ENCODE measurements around the gene ZNF579. TPM values are rescaled to one million over a fixed set of nuclear protein-coding genes. Genes with fewer than 3 reads are reported as not detected.

The ZNF579 gene
- total RNA-seq: 1 to 10 TPM; 6.7 to 7.1 TPM
- 5.1 TPM for polyA plus RNA-seq (2013, experiment 1 of 2)
- polyA plus RNA-seq (2013, experiment 2 of 2): 4.6 TPM
- total RNA-seq: 1.4 to 13.6 (median 5.7) reads per million in 172 experiments

DNA sequence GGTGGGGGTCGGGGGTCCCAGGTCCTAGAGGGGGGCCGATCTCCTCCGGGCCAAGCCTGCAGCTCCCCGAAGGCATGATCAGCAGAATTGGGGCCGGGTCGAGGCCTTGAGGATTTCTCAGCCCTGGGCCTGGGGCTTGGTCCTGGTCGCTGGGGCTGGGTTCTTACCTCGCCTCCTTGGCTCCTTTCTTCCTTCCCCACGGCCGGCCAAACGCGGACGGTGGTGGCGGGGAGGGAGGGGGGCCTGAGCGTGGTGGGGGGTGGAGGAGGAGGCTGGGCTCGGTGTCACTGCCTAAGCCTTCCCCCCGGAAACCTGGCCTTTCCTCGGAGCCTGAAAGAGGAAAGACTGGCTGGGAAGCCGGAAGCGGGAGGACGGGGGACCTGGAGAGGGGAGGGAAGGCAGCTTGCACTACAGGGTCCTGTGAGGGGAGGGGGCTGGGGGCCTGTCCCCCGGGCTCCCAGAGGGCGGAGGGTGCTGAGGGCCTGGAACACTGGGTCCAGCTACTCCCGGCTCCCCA lies at the start of gene ZNF579:
ZNF579 (minus strand) TSS at position 221 of the 517 bp plus-strand sequence. CDS start 1,209 bp downstream, outside the sequence.
- H3K27ac Mint-ChIP-seq: peak within 1 kb of the TSS; percentile 86
- Histone ChIP-seq H3K9me3 (ENCODE audit: control insufficient read depth in 1 of 2, insufficient read depth in 1 of 2, low read length in 2 of 2) (peaks cover 0 to 15% of the 10 kb centered on the region in 2 experiments), H3K27ac (ENCODE audit: low read depth in 1 of 2, low read length in 2 of 2) (peak within 1 kb of the TSS; percentile 52 to 69), H3K4me1 (ENCODE audit: insufficient read depth, low read length) (peaks cover 25% of the 10 kb centered on the region), H3K27me3 (ENCODE audit: control insufficient read depth in 1 of 2, insufficient read depth in 2 of 2, low read length in 2 of 2) (no peaks in the 10 kb centered on the region), H3K4me3 (ENCODE audit: low read length) (peak within 1 kb of the TSS; percentile 78), H3K36me3 (ENCODE audit: insufficient read depth, low read length) (no peaks in the 10 kb centered on the region)
- H3K27me3 Mint-ChIP-seq: no peaks in the 10 kb centered on the region
- no peaks in the 10 kb centered on the region for H3K9me3 Mint-ChIP-seq
- ChIA-PET CTCF (interaction anchor here (0.9 to 4.7 kb wide), 3 partner anchors 18 to 52 kb away, joined by 3 to 19 read pairs (median 4); partner anchors contain the start of gene FIZ1), POLR2A (interaction anchor here (0.7 to 2.7 kb wide), 9 partner anchors 19 to 173 kb away, joined by 3 to 18 read pairs (median 4); partner anchors contain the start of genes FIZ1, UBE2S, ZNF524 and ZNF784)
- TF ChIP-seq CTCF (IDR thresholded peaks at IDR 0.05): no peak
- peaks cover 31% of the 10 kb centered on the region for H3K4me1 Mint-ChIP-seq (ENCODE audit: low read depth)
- peak within 1 kb of the TSS; percentile 89 for H3K4me3 Mint-ChIP-seq
- DNase-seq: peak; percentile 53 to 84 (median 66)
- intact Hi-C loops (cut with DNase I, micrococcal nuclease): loop anchor here (2.0 kb wide), 2 partner anchors 18 to 54 kb away; partner anchors contain the start of gene FIZ1 (in 1 of the 2)
- ATAC-seq (ENCODE audit: poor library complexity): peak; percentile 69
- H3K36me3 Mint-ChIP-seq (ENCODE audit: low read depth): peaks cover 21% of the 10 kb centered on the region

DNA sequence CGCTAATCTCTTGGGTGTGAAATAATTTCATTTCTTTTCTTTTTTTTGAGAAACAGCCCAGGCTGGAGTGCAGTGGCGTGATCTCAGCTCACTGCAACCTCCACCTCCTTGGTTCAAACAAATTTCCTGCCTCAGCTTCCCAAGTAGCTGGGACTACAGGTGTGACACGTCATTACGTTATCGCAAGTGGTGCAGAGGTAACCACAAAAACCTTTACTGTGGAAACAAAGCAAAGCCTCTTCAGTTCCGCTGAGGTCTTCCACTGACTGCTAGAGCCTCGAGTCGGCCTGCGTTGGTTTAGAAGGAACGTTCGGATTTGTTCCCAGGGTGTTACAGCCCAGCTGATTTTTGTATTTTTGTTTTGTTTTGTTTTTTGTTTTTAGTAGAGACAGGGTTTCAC lies 45.7 kb upstream of the ZNF579 start:
- no peak for TF ChIP-seq CTCF (IDR thresholded peaks at IDR 0.05)
- peaks cover 5% of the 10 kb centered on the region for H3K36me3 ChIP-seq (ENCODE audit: insufficient read depth, low read length)
- peak overlapping the region; percentile 90 for H3K4me3 Mint-ChIP-seq
- peak in 11 of 14 experiments; percentile 36 to 93 (median 47) for DNase-seq
- H3K27ac Mint-ChIP-seq: peak overlapping the region; percentile 92
- H3K4me1 ChIP-seq (ENCODE audit: insufficient read depth, low read length): peaks cover 45% of the 10 kb centered on the region
- peaks cover 17% of the 10 kb centered on the region for H3K36me3 Mint-ChIP-seq (ENCODE audit: low read depth)
- peak overlapping the region; percentile 63 to 64 for H3K27ac ChIP-seq (ENCODE audit: low read depth in 1 of 2, low read length in 2 of 2)
- peak overlapping the region; percentile 17 for H3K4me3 ChIP-seq (ENCODE audit: low read length)
- no peaks in the 10 kb centered on the region for H3K27me3 Mint-ChIP-seq
- peak; percentile 59 for ATAC-seq (ENCODE audit: poor library complexity)
- no peaks in the 10 kb centered on the region for H3K9me3 Mint-ChIP-seq
- POLR2A ChIA-PET: interaction anchor here (0.7 to 4.8 kb wide), 14 partner anchors 7 to 509 kb away, joined by 3 to 50 read pairs (median 8); partner anchors contain the start of genes FIZ1, PPP1R12C, U2AF2 and ZNF524
- intact Hi-C loops (cut with DNase I, micrococcal nuclease): no loop called here
- CTCF ChIA-PET: interaction anchor here (1.0 to 5.4 kb wide), 6 partner anchors 13 to 122 kb away, joined by 3 to 60 read pairs (median 12); partner anchors contain the start of genes FIZ1 and ZNF865
- no peaks in the 10 kb centered on the region for H3K27me3 ChIP-seq (ENCODE audit: control insufficient read depth in 1 of 2, insufficient read depth in 2 of 2, low read length in 2 of 2)
- peaks cover 39% of the 10 kb centered on the region for H3K4me1 Mint-ChIP-seq (ENCODE audit: low read depth)
- H3K9me3 ChIP-seq (ENCODE audit: control insufficient read depth in 1 of 2, insufficient read depth in 1 of 2, low read length in 2 of 2): no peaks in the 10 kb centered on the region

DNA sequence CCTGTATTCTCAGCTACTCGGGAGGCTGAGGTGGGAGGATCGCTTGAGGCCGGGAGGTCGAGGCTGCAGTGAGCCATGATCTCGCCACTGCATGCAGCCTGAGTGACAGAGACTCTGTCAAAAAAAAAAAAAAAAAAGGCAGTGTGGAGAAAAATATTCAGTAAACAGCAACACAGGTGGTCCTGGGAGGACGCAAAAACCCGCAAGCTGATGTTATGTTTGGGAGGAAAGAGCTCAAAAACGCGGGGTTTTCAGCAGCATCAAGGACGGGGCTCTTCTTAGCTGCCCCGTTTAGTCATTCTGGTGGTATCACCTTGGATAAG lies 44.3 kb upstream of the ZNF579 start:
- peak overlapping the region; percentile 68 for H3K4me3 ChIP-seq (ENCODE audit: low read length)
- DNase-seq (no peak), ATAC-seq (ENCODE audit: poor library complexity) (no peak)
- peak overlapping the region; percentile 100 for H3K27ac Mint-ChIP-seq
- no peaks in the 10 kb centered on the region for H3K27me3 ChIP-seq (ENCODE audit: control insufficient read depth in 1 of 2, insufficient read depth in 2 of 2, low read length in 2 of 2)
- peaks cover 28% of the 10 kb centered on the region for H3K36me3 Mint-ChIP-seq (ENCODE audit: low read depth)
- H3K4me3 Mint-ChIP-seq: peak overlapping the region; percentile 98
- H3K9me3 Mint-ChIP-seq: no peaks in the 10 kb centered on the region
- POLR2A ChIA-PET: interaction anchor here (1.1 to 4.8 kb wide), 16 partner anchors 9 to 366 kb away, joined by 3 to 50 read pairs (median 8); partner anchors contain the start of genes FIZ1, HSPBP1, PPP6R1 and U2AF2
- peak overlapping the region; percentile 89 to 94 for H3K27ac ChIP-seq (ENCODE audit: low read depth in 1 of 2, low read length in 2 of 2)
- intact Hi-C loops (cut with DNase I, micrococcal nuclease): no loop called here
- no peaks in the 10 kb centered on the region for H3K27me3 Mint-ChIP-seq
- H3K36me3 ChIP-seq (ENCODE audit: insufficient read depth, low read length): peaks cover 8% of the 10 kb centered on the region
- H3K4me1 ChIP-seq (ENCODE audit: insufficient read depth, low read length): peaks cover 56% of the 10 kb centered on the region
- TF ChIP-seq CTCF (IDR thresholded peaks at IDR 0.05): no peak
- CTCF ChIA-PET: interaction anchor here (3.2 to 5.4 kb wide), 3 partner anchors 14 to 121 kb away, joined by 20 to 60 read pairs (median 24); partner anchors contain the start of gene ZNF865
- H3K4me1 Mint-ChIP-seq (ENCODE audit: low read depth): peaks cover 50% of the 10 kb centered on the region
- no peaks in the 10 kb centered on the region for H3K9me3 ChIP-seq (ENCODE audit: control insufficient read depth in 1 of 2, insufficient read depth in 1 of 2, low read length in 2 of 2)

Data from CD4-positive, alpha-beta T cell (primary cell).